ENCODE data around the gene MND1.
"Not testable (repeated sequence)": the region's sequence is repeated elsewhere in the genome, so short reads cannot be mapped to it uniquely, and the experiment has no call there.

MND1 gene

DNA sequence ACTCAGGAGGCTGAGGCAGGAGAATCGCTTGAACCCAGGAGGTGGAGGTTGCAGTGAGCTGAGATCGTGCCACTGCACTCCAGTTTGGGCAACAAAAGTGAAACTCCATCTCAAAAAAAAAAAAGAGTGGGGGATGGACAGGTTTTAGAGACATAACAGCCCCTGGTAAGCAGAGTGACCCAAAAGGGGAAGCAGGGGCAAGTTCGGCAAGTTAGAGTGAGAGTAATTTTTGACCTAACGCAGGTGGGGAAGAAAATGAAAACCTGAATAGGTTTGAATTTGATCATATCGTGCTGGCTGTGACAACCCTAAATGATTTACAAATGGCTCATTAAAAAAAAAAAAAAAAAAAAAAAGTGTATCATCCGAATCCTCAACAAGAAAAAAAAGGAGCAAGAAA, 96.0 kb downstream of the MND1 start:
- no peak for DNase-seq (ENCODE audit: low spot score)

DNA sequence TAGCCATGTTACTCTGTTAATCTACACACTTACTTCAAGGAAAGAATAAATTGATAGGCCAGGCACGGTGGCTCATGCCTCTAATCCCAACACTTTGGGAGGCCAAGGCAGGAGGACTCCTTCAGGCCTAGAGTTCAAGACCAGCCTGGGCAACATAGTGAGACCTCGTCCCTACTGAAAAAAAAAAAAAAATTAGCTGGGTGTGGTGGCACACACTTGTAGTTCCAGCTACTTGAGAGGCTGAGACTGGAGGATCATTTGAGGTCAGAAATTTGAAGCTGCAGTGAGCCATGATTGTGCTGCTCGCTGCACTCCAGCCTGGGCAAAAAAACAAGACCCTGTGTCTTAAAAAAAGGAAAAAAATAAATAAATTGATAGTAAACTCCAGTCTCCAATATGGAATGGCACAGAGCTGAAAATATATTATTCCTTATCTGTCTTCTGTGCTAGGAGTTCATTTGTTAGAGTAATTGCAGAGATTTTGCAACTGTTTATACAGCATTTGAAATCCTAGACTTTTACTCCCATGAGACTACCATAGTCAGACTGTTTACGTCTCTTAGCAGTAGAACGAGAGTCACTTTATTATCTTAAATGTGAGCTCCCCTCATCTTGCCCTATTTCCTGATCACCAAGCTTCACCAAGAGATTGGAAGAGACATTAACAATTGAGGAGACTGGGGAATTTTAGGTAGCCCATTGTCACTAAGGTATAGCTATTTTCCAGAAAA, 102.9 kb downstream of the MND1 start:
- DNase-seq (ENCODE audit: low spot score): no peak

DNA sequence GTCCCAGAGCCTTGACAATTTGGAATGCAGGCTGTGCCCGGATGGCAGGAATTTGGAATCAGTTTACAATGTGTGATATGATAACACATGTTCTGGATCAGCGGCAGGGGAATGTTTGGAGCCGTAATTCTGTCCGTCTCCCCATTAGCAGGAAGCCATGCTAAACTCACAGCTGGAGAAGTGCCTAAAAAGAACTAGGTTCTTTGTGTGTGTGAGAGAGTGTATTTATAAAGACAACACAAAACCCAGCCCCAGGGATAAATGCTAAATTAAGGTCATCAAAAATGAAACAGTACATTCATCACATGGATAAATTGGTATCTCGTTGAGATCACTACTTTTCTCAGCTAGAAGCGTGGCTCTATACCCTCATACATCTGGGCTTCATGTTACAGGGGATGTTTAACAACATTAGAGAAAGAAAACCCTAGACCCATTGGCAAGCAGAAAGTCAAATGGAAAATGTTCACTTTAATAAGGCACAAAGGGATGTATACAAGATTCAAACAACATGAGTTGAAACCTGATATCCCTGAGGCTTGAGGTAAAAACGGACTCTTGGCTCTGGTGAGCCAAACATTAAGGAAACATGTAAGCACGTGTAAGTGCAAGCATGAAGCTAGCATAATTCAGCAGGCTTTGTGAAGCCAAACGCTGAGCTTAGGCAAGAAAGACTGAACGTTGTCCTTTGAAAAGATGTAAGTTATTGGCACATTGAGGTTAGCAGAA, 103.7 kb downstream of the MND1 start:
- DNase-seq (ENCODE audit: low spot score): no peak

DNA sequence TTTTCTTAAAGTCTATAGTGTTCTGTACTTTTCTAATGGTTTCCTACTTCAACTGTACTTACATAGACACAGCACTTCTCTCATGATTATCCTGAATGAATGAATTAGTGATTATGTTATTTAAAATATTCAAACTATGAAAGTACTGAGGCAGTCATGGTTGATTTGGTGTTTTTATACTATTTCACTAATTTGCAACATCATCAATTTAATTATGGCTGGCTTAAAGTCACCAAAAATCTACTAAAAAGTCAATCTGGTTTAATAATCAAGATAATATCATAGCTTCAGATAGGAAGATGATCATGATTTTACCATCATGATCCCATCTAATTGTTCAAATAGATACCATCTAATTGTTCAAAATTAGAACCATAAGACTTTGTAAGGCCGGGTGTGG, 104.8 kb downstream of the MND1 start:
- no peak for DNase-seq (ENCODE audit: low spot score)

DNA sequence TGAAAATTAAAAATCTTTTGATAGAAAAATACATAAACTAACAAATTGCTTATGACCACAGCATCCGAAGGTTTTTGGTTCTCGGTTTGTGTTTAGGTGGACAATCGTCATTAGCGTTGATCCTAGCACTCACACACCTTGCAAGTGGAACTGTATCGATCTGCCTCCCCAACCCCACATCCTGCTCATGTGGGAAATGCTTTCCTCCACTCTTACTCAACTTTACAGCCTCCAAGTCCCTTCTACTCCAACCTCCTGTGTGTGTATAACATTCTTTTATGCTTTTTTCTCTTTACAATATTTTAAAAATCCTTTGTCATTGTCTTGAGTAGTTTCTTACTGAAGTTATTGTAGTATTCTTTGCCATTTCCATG, 106.0 kb downstream of the MND1 start:
- no peak for DNase-seq (ENCODE audit: low spot score)

DNA sequence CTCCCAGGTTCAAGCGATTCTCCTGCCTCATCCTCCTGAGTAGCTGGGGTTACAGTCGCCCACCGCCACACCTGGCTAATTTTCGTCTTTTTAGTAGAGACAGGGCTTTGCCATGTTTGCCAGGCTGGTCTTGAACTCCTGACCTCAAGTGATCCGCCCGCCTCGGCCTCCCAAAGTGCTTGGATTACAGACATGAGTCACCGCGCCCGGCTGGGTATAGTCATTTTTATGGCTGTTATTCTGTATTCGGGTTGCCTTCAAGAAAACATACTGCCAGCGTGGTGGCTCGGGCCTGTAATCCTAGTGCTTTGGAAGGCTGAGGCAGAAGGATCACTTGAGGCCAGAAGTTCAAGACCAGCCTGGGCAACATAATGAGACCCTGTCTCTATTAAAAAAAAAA, 106.7 kb downstream of the MND1 start:
- not testable (repeated sequence) for DNase-seq (ENCODE audit: low spot score)

DNA sequence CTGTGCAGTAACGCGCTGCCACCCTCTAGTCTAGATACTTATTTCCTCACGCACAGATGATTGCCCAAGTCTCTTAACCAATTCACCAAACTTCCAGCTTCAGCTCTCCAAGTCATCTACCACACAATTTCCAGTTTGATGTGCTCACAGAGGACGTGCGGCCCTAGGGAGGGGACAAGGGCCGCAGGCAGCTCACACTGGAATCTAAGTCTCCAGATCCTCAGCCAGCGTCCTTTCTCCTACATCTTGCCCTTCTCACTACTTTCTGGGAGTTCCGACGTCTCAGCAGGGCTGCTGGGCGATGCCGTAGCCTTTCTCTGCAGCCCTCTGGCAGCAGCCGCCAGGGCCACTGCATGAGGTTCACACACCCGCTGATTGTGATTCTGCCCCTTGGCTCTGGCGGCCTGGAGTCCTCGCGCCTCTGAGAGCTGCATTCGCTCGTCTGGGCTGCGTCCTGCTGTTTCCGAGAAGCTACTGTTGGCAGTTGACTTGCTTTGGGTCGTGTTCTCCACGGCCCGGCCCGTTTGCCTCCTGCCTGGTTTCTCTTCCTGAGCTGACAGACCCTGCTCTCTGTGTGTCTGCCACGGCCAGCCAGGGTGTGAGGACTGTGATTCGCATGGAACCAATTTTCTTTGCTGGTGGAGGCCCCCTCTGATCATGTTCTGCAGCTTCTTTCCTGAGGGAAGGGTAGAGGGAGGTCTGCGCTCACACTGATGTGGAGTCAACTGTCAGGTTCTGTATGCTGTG, 107.6 kb downstream of the MND1 start:
- no peak for DNase-seq (ENCODE audit: low spot score)

DNA sequence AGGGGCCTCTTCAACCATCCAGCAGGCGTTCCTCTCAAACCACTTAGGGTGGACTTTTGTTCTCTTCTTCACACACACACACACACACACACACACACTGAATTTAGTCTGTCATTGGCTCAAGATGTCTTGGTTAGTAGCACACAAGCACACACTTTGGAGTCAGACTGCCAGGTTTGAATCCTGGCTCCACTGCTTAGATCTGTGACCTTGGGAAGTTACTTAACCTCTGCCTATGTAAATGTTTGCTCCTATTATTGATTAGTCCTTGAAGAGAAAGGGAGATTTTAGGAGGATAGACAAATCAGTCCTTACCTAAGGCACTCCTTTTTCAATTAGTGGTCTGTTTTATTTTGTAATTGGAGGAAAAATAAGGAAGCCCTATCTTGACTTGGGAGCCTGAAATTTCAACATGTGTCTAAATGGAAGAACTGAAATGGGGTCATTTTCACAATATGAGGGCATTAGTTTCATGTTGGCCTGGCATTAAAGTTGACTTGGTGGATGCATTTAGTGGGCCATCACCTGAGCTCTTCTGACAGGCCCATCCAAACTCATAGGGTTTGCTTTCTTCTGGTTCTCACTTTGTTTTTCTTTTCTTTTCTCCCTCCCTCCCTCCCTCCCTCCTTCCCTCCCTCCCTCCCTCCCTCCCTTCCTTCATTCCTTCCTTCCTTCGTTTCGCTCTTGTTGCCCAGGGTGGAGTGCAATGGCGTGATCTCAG, 108.3 kb downstream of the MND1 start:
- DNase-seq (ENCODE audit: low spot score): no peak

DNA sequence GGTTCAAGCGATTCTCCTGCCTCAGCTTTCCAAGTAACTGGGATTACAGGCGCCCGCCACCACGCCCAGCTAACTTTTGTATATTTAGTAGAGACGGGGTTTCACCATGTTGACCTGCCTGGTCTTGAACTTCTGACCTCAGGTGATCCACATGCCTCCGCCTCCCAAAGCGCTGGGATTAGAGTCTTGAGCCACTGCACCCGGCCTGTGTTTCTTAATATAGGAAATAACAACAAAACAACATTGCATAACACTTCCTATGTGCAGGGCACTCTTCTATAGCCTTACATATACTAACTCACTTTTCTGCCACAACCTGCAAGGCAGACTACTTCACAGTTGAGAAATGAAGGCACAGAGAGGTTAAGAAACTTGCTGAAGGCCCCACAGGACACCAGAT, 108.9 kb downstream of the MND1 start:
- no peak for DNase-seq (ENCODE audit: low spot score)

DNA sequence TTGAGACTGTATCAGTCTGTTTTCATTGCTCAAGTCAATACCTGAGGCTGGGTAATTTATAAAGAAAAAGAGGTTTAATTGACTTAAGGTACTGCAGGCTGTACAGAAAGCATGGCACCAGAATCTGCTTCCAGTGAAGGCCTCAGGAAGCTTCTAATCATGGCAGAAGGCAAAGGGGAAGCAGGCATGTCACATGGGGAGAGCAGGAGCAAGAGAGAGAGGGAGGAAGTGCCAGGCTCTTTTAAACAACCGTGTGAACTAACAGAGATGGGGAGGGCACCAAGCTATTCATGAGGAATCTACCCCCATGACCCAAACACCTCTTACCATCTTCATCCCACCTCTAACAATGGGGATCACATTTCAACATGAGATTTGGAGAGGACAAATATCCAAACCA, 114.5 kb downstream of the MND1 start:
- no peak for DNase-seq (ENCODE audit: low spot score)

DNA sequence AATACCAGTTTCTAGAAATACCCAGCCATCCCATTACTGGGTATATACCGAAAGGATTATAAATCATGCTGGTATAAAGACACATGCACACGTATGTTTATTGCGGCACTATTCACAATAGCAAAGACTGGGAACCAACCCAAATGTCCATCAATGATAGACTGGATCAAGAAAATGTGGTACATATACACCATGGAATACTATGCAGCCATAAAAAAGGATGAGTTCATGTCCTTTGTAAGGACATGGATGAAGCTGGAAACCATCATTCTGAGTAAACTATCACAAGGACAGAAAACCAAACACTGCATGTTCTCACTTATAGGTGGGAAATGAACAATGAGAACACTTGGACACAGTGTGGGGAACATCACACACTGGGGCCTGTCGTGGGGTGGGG, 117.1 kb downstream of the MND1 start:
- not testable (repeated sequence) for DNase-seq (ENCODE audit: low spot score)

DNA sequence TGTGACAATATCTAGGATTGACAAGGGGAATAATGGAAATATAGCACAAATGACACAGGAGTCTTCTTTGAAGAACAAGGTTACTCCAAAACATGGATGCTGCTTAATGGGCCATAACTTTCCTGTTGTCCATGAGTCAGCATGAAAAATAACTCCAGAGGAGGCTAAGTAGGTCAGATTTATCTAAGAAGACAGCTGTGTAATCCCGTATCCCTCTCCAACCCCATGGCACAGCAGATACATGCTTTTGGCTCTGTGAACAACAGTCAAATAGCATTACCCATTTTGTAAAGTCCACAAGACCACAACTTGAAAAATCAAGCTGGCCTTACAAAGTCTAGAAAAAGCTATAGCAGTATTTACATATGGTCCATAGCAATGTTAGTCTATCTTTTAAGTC, 119.6 kb downstream of the MND1 start:
- DNase-seq (ENCODE audit: low spot score): no peak
